ENCODE data around the gene CANT1. TPM values are rescaled to one million over a fixed set of nuclear protein-coding genes. Genes with fewer than 3 reads are reported as not detected.
"Not testable (repeated sequence)": the region's sequence is repeated elsewhere in the genome, so short reads cannot be mapped to it uniquely, and the experiment has no call there.

The CANT1 gene
- polyA plus RNA-seq, 10 donors, result 23.6 to 37.8 (median 28.4) TPM

GRCh38 chr17:79028496-79029326 is 19.1 kb upstream of the CANT1 start:
- no peak for DNase-seq

GRCh38 chr17:79027925-79028491 is 18.4 kb upstream of the CANT1 start:
- DNase-seq, result peak in 1 of 3 donors; percentile 45

GRCh38 chr17:79027274-79027924 is 17.8 kb upstream of the CANT1 start:
- no peak for DNase-seq

- DNase-seq, result no peak
Measured at GRCh38 chr17:79026376-79027273, 17.1 kb upstream of the CANT1 start.

- DNase-seq, result no peak
Measured at GRCh38 chr17:79024901-79025737, 15.6 kb upstream of the CANT1 start.

- DNase-seq, result peak in 2 of 3 donors; percentile 77 to 88
Measured at GRCh38 chr17:79023886-79024771, 14.6 kb upstream of the CANT1 start, which contains the start of gene C1QTNF1. C1QTNF1 (plus strand) TSS chr17:79024169; CDS start chr17:79043969, 19,800 bp downstream.

- no peak for DNase-seq
Measured at GRCh38 chr17:79023180-79023705, 13.7 kb upstream of the CANT1 start.

GRCh38 chr17:79022507-79022991 is 13.0 kb upstream of the CANT1 start:
- DNase-seq, result no peak

GRCh38 chr17:79021929-79022328 is 12.4 kb upstream of the CANT1 start:
- not testable (repeated sequence) for DNase-seq

GRCh38 chr17:79020631-79021301 is 11.2 kb upstream of the CANT1 start:
- DNase-seq, result no peak

GRCh38 chr17:79019632-79020584 is 10.3 kb upstream of the CANT1 start:
- peak in 1 of 3 donors; percentile 77 for DNase-seq

- no peak for DNase-seq
Measured at GRCh38 chr17:79019261-79019631, 9.7 kb upstream of the CANT1 start.

- DNase-seq, result no peak
Measured at GRCh38 chr17:79018370-79018695, 8.8 kb upstream of the CANT1 start.

- DNase-seq, result no peak
Measured at GRCh38 chr17:79017546-79018369, 8.2 kb upstream of the CANT1 start.

- no peak for DNase-seq
Measured at GRCh38 chr17:79014158-79014758, 4.7 kb upstream of the CANT1 start.

GRCh38 chr17:79012563-79013134 is 3.1 kb upstream of the CANT1 start:
- DNase-seq, result no peak
